GM12864 (cell line): ENCODE data around the gene TMCO4.
"Not testable (repeated sequence)": the region's sequence is repeated elsewhere in the genome, so short reads cannot be mapped to it uniquely, and the experiment has no call there.

Experiments
- DNase-seq: peaks from one replicate; pipeline ENCODE4 v3.0.0-alpha.2; 2011; ENCODE audit warnings: low read depth
- H3K4me3 ChIP-seq: 2 replicates; pipeline ENCODE4 v1.5.1; 2011; ENCODE audit warnings: mild to moderate bottlenecking, low read depth, low read length, control low read depth
- CTCF ChIP-seq: IDR thresholded peaks from 2 replicates; pipeline ENCODE4 v1.5.1; 2011; ENCODE audit warnings: low read depth, mild to moderate bottlenecking, moderate library complexity, low read length, control low read depth, inconsistent platforms; ENCODE audit errors: missing control alignments

Gene TMCO4

GRCh38 chr1:19818324-19818723 is 18.6 kb upstream of the TMCO4 start:
- no peak overlapping the region for H3K4me3 ChIP-seq
- TF ChIP-seq CTCF = no peak
- no peak for DNase-seq

GRCh38 chr1:19817160-19817559 is 17.4 kb upstream of the TMCO4 start:
- H3K4me3 ChIP-seq = no peak overlapping the region
- DNase-seq = no peak
- no peak for TF ChIP-seq CTCF

- DNase-seq, H3K4me3 ChIP-seq: not testable (repeated sequence)
Measured at GRCh38 chr1:19816737-19817086, 17.0 kb upstream of the TMCO4 start.

- no peak for DNase-seq
- no peak for TF ChIP-seq CTCF
- H3K4me3 ChIP-seq = no peak overlapping the region
Measured at GRCh38 chr1:19815801-19816736, 16.4 kb upstream of the TMCO4 start.

- no peak for TF ChIP-seq CTCF
- DNase-seq = no peak
- H3K4me3 ChIP-seq = no peak within 1 kb of the TSS
Measured at GRCh38 chr1:19814681-19815503, 15.2 kb upstream of the TMCO4 start, which contains the start of gene RNF186. Gene RNF186, minus strand, starts transcription at chr1:19815283. Its CDS starts 182 bp downstream, at chr1:19815101.

- TF ChIP-seq CTCF = no peak
- DNase-seq = no peak
Measured at GRCh38 chr1:19814244-19814661, 14.5 kb upstream of the TMCO4 start.

GRCh38 chr1:19813643-19813960 is 13.9 kb upstream of the TMCO4 start:
- H3K4me3 ChIP-seq = no peak overlapping the region
- no peak for DNase-seq
- TF ChIP-seq CTCF = no peak

More at GRCh38 chr1:19814244-19814661, 14.5 kb upstream of the TMCO4 start:
- H3K4me3 ChIP-seq = no peak overlapping the region
